HCT116 (cell line): ENCODE data around the gene ELP1. TPM values are rescaled to one million over a fixed set of nuclear protein-coding genes. Genes with fewer than 3 reads are reported as not detected.

ENCODE experiments used
- ATAC-seq: fragments of 200-7000 bp; cut with Tn5 transposase; 2 replicates; pipeline ENCODE4 v1.9.1; 2020; ENCODE audit warnings: mild to moderate bottlenecking, moderate library complexity
- BruUV-seq: library from RNA; stranded (reverse); fragments of 400-500 nt; replicated peaks from 2 replicates; lab custom pipeline; 2021; lab: Mats Ljungman, UMichigan
- CTCF ChIA-PET: fragments of 300-600 bp; sonication (Branson Sonifier 250); formaldehyde crosslinking; loops from one replicate; lab custom pipeline; 2021; ENCODE audit warnings: antibody characterized with exemption; lab: Charles Lee
- POLR2A ChIA-PET: fragments of 300-600, 350-600 bp; sonication (Branson Sonifier 250); formaldehyde crosslinking; loops from one replicate; lab custom pipeline; 2021; ENCODE audit warnings: antibody characterized with exemption; lab: Charles Lee
- RAD21 ChIA-PET, 2 experiments: fragments of 300-600 bp; sonication (Branson Sonifier 250); formaldehyde crosslinking; loops; one replicate each; lab custom pipeline; 2023; ENCODE audit warnings: low total read pairs in 2 of 2; ENCODE audit not compliant: uncharacterized antibody in 2 of 2, unreplicated experiment in 2 of 2, low non-redundant PET in 1 of 2; lab: Charles Lee
- DNase-seq: peaks from one replicate; pipeline ENCODE4 v3.0.0-alpha.2; 2010; ENCODE audit warnings: low read depth, low spot score
- H2AFZ ChIP-seq: fragments of 200-600 bp; shearing (Covaris generic), sonication (generic); 2 replicates; pipeline ENCODE4 v1.6.1; 2017; ENCODE audit warnings: low read depth, mixed run types, mixed read lengths, antibody characterized with exemption, low read length; ENCODE audit not compliant: poor library complexity, severe bottlenecking
- H3K27ac ChIP-seq: 2 replicates; pipeline ENCODE4 v1.5.1; 2012; ENCODE audit warnings: low read depth, low read length
- H3K27me3 ChIP-seq: fragments of 200-600 bp; sonication (generic); 2 replicates; pipeline ENCODE4 v1.6.1; 2016; ENCODE audit warnings: mixed run types, low read length, mixed read lengths; ENCODE audit not compliant: insufficient read depth
- H3K36me3 ChIP-seq, 2 experiments: fragments of 200-500 bp in 1 of 2; fragments of 200-600 bp in 1 of 2; sonication (Bioruptor generic) in 1 of 2; sonication (generic) in 1 of 2; 2 replicates each; pipeline versions ENCODE4 v1.5.1 to v1.6.1; 2014 to 2016; ENCODE audit warnings: low read length in 2 of 2, inconsistent platforms in 1 of 2, mixed read lengths in 1 of 2, mixed run types in 1 of 2; ENCODE audit not compliant: insufficient read depth in 2 of 2, control insufficient read depth in 1 of 2
- H3K4me1 ChIP-seq, 2 experiments: fragments of 200-600 bp in 1 of 2; sonication (generic) in 1 of 2; 2 replicates each; pipeline versions ENCODE4 v1.5.1 to v1.6.1; 2012 to 2017; ENCODE audit warnings: low read length in 2 of 2, inconsistent platforms in 1 of 2, mild to moderate bottlenecking in 1 of 2, mixed read lengths in 1 of 2, mixed run types in 1 of 2, moderate library complexity in 1 of 2; ENCODE audit not compliant: insufficient read depth in 2 of 2, control insufficient read depth in 1 of 2
- H3K4me2 ChIP-seq: fragments of 200-600 bp; sonication (generic); 2 replicates; pipeline ENCODE4 v1.6.1; 2017; ENCODE audit warnings: mixed run types, low read length, mixed read lengths
- H3K4me3 ChIP-seq, 2 experiments: fragments of 200-600 bp in 1 of 2; sonication (generic) in 1 of 2; replicated peaks in 1 of 2; 2 replicates each; pipeline ENCODE4 v1.5.1; 2011 to 2016; ENCODE audit warnings: low read length in 2 of 2, control low read depth in 1 of 2, low read depth in 1 of 2, mild to moderate bottlenecking in 1 of 2, mixed read lengths in 1 of 2, mixed run types in 1 of 2
- H3K79me2 ChIP-seq: fragments of 200-600 bp; sonication (generic); 2 replicates; pipeline ENCODE4 v1.6.1; 2017; ENCODE audit warnings: mild to moderate bottlenecking, mixed run types, low read length, moderate library complexity, mixed read lengths; ENCODE audit not compliant: insufficient read depth
- H3K9ac ChIP-seq: fragments of 200-600 bp; sonication (generic); 2 replicates; pipeline ENCODE4 v1.6.1; 2016; ENCODE audit warnings: low read length, mixed read lengths
- H3K9me2 ChIP-seq: fragments of 200-600 bp; sonication (generic), shearing (Covaris generic); 2 replicates; pipeline ENCODE4 v1.6.1; 2017; ENCODE audit warnings: mixed run types, mild to moderate bottlenecking, moderate library complexity; ENCODE audit not compliant: insufficient read depth
- H3K9me3 ChIP-seq, 2 experiments: fragments of 200-500 bp in 1 of 2; fragments of 200-600 bp in 1 of 2; sonication (Bioruptor generic) in 1 of 2; sonication (generic) in 1 of 2; 2 replicates each; pipeline ENCODE4 v1.6.1; 2014 to 2017; ENCODE audit warnings: low read length in 2 of 2, mixed read lengths in 2 of 2, inconsistent platforms in 1 of 2, low read depth in 1 of 2, mild to moderate bottlenecking in 1 of 2, mixed run types in 1 of 2, moderate library complexity in 1 of 2; ENCODE audit not compliant: control insufficient read depth in 1 of 2, insufficient read depth in 1 of 2
- H4K20me1 ChIP-seq: fragments of 200-600 bp; sonication (generic), shearing (Covaris generic); 2 replicates; pipeline ENCODE4 v1.6.1; 2017; ENCODE audit warnings: mixed run types, mild to moderate bottlenecking, moderate library complexity; ENCODE audit not compliant: insufficient read depth
- ATF3 ChIP-seq: IDR thresholded peaks from 2 replicates; pipeline ENCODE4 v1.6.1; 2012
- CBX3 ChIP-seq: IDR thresholded peaks from 2 replicates; pipeline ENCODE4 v1.6.1; 2012; ENCODE audit warnings: low read depth
- CEBPB ChIP-seq: IDR thresholded peaks from 2 replicates; pipeline ENCODE4 v1.6.1; 2012; ENCODE audit warnings: low read depth
- FOSL1 ChIP-seq: IDR thresholded peaks from 2 replicates; pipeline ENCODE4 v1.6.1; 2012; ENCODE audit warnings: low read depth
- JUND ChIP-seq: IDR thresholded peaks from 2 replicates; pipeline ENCODE4 v1.6.1; 2012
- MAX ChIP-seq: IDR thresholded peaks from 2 replicates; pipeline ENCODE4 v1.6.1; 2012
- POLR2A ChIP-seq: IDR thresholded peaks from 2 replicates; pipeline ENCODE4 v1.7.0; 2011; ENCODE audit warnings: borderline replicate concordance; ENCODE audit not compliant: insufficient read depth, insufficient read length; ENCODE audit errors: extremely low read depth
- SIN3A ChIP-seq: IDR thresholded peaks from 2 replicates; pipeline ENCODE4 v1.6.1; 2012; ENCODE audit warnings: low read depth
- SP1 ChIP-seq: IDR thresholded peaks from 2 replicates; pipeline ENCODE4 v1.6.1; 2012; ENCODE audit warnings: low read depth
- TCF7L2 ChIP-seq: IDR thresholded peaks from 2 replicates; pipeline ENCODE4 v1.7.0; 2011; ENCODE audit warnings: borderline replicate concordance, inconsistent platforms; ENCODE audit not compliant: insufficient read depth, insufficient read length; ENCODE audit errors: extremely low read depth
- YY1 ChIP-seq: IDR thresholded peaks from 2 replicates; pipeline ENCODE4 v1.6.1; 2011; ENCODE audit warnings: low read length, low read depth, moderate library complexity, mild to moderate bottlenecking; ENCODE audit not compliant: insufficient replicate concordance; ENCODE audit errors: extremely low read depth
- ZFX ChIP-seq: fragments of 450-650 bp; IDR thresholded peaks from 2 replicates; pipeline ENCODE4 v1.6.1; 2017
- ZNF274 ChIP-seq: fragments of 200-500 bp; sonication (Bioruptor generic); IDR thresholded peaks from 2 replicates; pipeline ENCODE4 v1.6.1; 2014; ENCODE audit warnings: mild to moderate bottlenecking, low read depth, low read length, inconsistent platforms
- intact Hi-C: fragments of 100-400 bp; cut with micrococcal nuclease; formaldehyde crosslinking; loops from 2 replicates; pipeline ENCODE4 v1.10.0; 2022
- total RNA-seq: library from RNA; stranded (reverse); gene quantifications from one replicate; pipeline ENCODE4 v1.2.1, GENCODE V29; 2021; ENCODE audit not compliant: unreplicated experiment
- TF ChIP-seq, protein P1 (sequence below): IDR thresholded peaks from 2 replicates; pipeline ENCODE4 v1.6.1; 2011; ENCODE audit warnings: mild to moderate bottlenecking, low read length, moderate library complexity; ENCODE audit not compliant: insufficient replicate concordance; ENCODE audit errors: extremely low read depth
- TF ChIP-seq, protein P2 (sequence below): IDR thresholded peaks from 2 replicates; pipeline ENCODE4 v1.6.1; 2012; ENCODE audit warnings: low read depth

Gene ELP1
- total RNA-seq, 1 experiment from 2014 or later: 28.8 TPM

- H3K4me1 ChIP-seq: no peaks in the 10 kb centered on the region
- intact Hi-C loops: no loop called here
- no peak overlapping the region for H3K9ac ChIP-seq
- no peaks in the 10 kb centered on the region for H3K79me2 ChIP-seq
- DNase-seq: no peak
- ATAC-seq: no peak
- peaks cover 0 to 24% of the 10 kb centered on the region in 2 experiments; a peak in 1 of 4 replicates for H3K36me3 ChIP-seq
- no peaks in the 10 kb centered on the region for H3K9me3 ChIP-seq
- no peak overlapping the region for H3K27ac ChIP-seq
- H3K27me3 ChIP-seq: no peaks in the 10 kb centered on the region
- no TSS peak for BruUV-seq
- no peak overlapping the region for H2AFZ ChIP-seq
- no peak overlapping the region for H3K4me3 ChIP-seq
- RAD21 ChIA-PET: no interaction called here
- H4K20me1 ChIP-seq: no peaks in the 10 kb centered on the region
- no peak overlapping the region for H3K4me2 ChIP-seq
- no peaks in the 10 kb centered on the region for H3K9me2 ChIP-seq
- no peak for TF ChIP-seq CBX3
- no peak for TF ChIP-seq MAX
- TF ChIP-seq ZNF274: no peak
- CTCF ChIA-PET: no interaction called here
- POLR2A ChIA-PET: no interaction called here
Measured at GRCh38 chr9:108972626-108973209, 38.8 kb upstream of the ELP1 start.

DNA sequence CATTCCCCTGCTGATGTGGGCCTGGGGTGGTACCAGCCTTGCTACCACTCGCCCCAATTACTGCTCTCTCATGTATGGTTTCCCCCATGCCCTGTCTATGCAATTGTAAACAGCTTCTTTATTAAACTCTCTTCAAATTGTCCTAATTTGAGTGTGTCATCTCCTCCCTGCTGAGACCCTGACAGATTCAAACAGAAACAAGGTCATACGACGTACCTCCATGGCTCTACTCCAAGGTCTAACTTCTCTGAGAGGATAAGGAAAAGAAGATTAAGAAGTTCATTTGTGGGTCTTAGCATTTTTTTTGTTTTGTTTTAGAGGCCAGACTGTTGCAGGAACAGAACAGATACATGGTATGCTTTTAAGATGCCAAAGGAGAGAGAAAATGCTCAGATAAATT is 38.3 kb upstream of the ELP1 start:
- no peak overlapping the region for H2AFZ ChIP-seq
- ATAC-seq (no peak), DNase-seq (no peak)
- no peak overlapping the region for H3K4me2 ChIP-seq
- BruUV-seq: no TSS peak
- H3K36me3 ChIP-seq: peaks cover 0 to 22% of the 10 kb centered on the region in 2 experiments; a peak in 1 of 4 replicates
- H3K27ac ChIP-seq: no peak overlapping the region
- H3K9ac ChIP-seq: no peak overlapping the region
- H3K27me3 ChIP-seq: no peaks in the 10 kb centered on the region
- H3K4me3 ChIP-seq: no peak overlapping the region
- no peaks in the 10 kb centered on the region for H3K79me2 ChIP-seq
- H3K4me1 ChIP-seq: no peaks in the 10 kb centered on the region
- intact Hi-C loops: no loop called here
- CTCF ChIA-PET: no interaction called here
- no peaks in the 10 kb centered on the region for H3K9me2 ChIP-seq
- H3K9me3 ChIP-seq: no peaks in the 10 kb centered on the region
- no peaks in the 10 kb centered on the region for H4K20me1 ChIP-seq
- POLR2A ChIA-PET: no interaction called here
- RAD21 ChIA-PET: no interaction called here
- TF ChIP-seq, protein P1, sequence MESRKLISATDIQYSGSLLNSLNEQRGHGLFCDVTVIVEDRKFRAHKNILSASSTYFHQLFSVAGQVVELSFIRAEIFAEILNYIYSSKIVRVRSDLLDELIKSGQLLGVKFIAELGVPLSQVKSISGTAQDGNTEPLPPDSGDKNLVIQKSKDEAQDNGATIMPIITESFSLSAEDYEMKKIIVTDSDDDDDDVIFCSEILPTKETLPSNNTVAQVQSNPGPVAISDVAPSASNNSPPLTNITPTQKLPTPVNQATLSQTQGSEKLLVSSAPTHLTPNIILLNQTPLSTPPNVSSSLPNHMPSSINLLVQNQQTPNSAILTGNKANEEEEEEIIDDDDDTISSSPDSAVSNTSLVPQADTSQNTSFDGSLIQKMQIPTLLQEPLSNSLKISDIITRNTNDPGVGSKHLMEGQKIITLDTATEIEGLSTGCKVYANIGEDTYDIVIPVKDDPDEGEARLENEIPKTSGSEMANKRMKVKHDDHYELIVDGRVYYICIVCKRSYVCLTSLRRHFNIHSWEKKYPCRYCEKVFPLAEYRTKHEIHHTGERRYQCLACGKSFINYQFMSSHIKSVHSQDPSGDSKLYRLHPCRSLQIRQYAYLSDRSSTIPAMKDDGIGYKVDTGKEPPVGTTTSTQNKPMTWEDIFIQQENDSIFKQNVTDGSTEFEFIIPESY: no peak
- TF ChIP-seq CBX3 (no peak), CEBPB (no peak), SP1 (no peak), POLR2A (no peak), JUND (no peak), ZNF274 (no peak), TCF7L2 (no peak), ZFX (no peak), FOSL1 (no peak), ATF3 (no peak), SIN3A (no peak), YY1 (no peak)
- TF ChIP-seq, protein P2, sequence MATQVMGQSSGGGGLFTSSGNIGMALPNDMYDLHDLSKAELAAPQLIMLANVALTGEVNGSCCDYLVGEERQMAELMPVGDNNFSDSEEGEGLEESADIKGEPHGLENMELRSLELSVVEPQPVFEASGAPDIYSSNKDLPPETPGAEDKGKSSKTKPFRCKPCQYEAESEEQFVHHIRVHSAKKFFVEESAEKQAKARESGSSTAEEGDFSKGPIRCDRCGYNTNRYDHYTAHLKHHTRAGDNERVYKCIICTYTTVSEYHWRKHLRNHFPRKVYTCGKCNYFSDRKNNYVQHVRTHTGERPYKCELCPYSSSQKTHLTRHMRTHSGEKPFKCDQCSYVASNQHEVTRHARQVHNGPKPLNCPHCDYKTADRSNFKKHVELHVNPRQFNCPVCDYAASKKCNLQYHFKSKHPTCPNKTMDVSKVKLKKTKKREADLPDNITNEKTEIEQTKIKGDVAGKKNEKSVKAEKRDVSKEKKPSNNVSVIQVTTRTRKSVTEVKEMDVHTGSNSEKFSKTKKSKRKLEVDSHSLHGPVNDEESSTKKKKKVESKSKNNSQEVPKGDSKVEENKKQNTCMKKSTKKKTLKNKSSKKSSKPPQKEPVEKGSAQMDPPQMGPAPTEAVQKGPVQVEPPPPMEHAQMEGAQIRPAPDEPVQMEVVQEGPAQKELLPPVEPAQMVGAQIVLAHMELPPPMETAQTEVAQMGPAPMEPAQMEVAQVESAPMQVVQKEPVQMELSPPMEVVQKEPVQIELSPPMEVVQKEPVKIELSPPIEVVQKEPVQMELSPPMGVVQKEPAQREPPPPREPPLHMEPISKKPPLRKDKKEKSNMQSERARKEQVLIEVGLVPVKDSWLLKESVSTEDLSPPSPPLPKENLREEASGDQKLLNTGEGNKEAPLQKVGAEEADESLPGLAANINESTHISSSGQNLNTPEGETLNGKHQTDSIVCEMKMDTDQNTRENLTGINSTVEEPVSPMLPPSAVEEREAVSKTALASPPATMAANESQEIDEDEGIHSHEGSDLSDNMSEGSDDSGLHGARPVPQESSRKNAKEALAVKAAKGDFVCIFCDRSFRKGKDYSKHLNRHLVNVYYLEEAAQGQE: no peak
